Lower leg skin (tissue), 3 donors: ENCODE measurements around the gene CARD11.

ENCODE experiments used
- CTCF ChIP-seq, 3 donors: fragments of 450-650 bp; IDR thresholded peaks; one replicate each; pipeline ENCODE4 v1.5.1; 2016; ENCODE audit warnings: antibody characterized with exemption in 3 of 3, mild to moderate bottlenecking in 3 of 3, moderate library complexity in 2 of 3
- POLR2A ChIP-seq, 2 donors: fragments of 450-650 bp; IDR thresholded peaks; one replicate each; pipeline ENCODE4 v1.6.1; 2016 to 2017; ENCODE audit warnings: antibody characterized with exemption in 2 of 2, mild to moderate bottlenecking in 1 of 2, moderate library complexity in 1 of 2

DNA sequence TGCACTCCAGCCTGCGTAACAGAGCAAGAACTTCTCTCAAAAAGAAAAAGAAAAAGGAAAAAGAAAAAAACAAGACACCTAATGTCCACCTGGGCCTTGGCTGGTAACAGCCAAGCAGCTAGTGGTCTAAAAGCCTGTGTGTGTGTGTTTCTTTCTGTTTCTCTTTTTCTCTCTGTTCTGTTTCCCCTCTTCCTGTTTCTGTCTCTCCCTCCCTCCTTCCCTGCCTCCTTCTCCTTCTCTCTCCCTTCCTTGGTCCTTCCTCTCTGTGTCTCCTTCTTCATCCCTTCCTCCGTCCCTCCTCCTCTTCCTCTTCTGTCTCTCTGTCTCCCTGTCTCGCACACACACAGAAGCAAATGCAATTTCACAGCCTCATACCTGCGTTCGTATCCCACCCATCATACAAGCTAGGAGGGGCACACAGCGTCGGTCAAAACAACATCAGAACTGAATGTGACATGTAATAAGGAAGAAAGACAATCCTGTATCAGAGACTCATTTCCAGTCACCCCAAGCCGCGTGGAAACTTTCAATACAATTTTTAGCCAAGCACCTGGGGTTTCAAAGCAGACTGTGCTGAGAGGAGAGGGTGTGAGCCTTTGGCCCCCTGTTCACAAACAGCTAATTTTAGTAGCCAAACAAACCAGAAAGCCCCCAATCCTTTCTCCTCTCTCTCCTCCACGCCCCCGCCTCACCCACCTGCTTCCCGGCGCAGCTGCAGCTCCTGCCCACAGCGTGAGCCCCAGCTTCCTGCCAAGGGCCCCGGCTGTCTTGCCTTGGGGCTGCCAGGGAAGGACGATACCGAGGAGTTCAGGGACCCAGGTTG, 149.3 kb downstream of the CARD11 start:
- TF ChIP-seq CTCF (IDR thresholded peaks at IDR 0.05) (no peak), POLR2A (IDR thresholded peaks at IDR 0.05) (no peak)
